ENCODE measurements around the gene CATSPER2. TPM values are rescaled to one million over a fixed set of nuclear protein-coding genes. Genes with fewer than 3 reads are reported as not detected.
"Not testable (repeated sequence)": the region's sequence is repeated elsewhere in the genome, so short reads cannot be mapped to it uniquely, and the experiment has no call there.

The CATSPER2 gene
- 6.6 to 11.2 TPM (median 7.8 TPM) in 3 replicates for total RNA-seq

DNA sequence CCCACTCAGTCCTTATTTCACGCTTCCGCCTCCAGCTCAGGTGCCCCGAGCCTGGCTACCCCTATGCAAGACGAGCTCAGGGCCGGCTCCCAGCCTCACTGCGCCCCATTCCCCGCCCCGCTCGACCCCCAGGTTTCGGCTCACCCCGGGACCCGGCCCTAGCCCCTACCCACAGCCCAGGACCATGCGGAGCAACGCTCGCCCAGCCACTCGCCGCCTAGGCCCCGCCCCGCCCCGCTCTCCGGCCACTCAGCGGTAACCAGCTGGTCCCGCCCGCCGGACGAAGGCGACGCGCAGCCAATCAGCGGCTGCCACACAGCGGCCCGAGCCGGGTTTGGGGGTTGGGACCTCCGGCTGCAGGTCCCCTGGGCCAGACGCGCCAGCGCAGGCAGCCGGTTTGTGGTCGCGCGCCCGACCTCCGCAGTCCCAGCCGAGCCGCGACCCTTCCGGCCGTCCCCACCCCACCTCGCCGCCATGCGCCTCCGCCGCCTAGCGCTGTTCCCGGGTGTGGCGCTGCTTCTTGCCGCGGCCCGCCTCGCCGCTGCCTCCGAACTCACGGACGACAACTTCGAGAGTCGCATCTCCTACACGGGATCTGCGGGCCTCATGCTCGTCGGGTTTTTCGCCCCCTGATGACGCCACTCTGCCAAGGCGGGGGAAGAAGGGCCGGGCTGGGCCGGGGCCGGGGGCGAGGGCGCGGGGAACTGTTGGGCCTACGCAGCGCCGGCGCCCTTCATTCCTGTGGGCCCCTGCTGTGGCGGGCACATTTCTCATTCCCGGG is at the start of gene CATSPER2:
Gene CATSPER2 (minus strand): TSS at position 196 of the 781 bp plus-strand sequence. CDS start 783 bp downstream, outside the sequence.
- H3K36me3 Mint-ChIP-seq, result peaks cover 22% of the 10 kb centered on the region
- peaks cover 5% of the 10 kb centered on the region for H3K9me3 Mint-ChIP-seq
- no peaks in the 10 kb centered on the region for H3K4me1 Mint-ChIP-seq
- no peak for DNase-seq (ENCODE audit: low spot score in 2 of 2, unreplicated experiment in 2 of 2)
- no peak within 1 kb of the TSS for H3K27ac Mint-ChIP-seq
- TF ChIP-seq, protein P1, sequence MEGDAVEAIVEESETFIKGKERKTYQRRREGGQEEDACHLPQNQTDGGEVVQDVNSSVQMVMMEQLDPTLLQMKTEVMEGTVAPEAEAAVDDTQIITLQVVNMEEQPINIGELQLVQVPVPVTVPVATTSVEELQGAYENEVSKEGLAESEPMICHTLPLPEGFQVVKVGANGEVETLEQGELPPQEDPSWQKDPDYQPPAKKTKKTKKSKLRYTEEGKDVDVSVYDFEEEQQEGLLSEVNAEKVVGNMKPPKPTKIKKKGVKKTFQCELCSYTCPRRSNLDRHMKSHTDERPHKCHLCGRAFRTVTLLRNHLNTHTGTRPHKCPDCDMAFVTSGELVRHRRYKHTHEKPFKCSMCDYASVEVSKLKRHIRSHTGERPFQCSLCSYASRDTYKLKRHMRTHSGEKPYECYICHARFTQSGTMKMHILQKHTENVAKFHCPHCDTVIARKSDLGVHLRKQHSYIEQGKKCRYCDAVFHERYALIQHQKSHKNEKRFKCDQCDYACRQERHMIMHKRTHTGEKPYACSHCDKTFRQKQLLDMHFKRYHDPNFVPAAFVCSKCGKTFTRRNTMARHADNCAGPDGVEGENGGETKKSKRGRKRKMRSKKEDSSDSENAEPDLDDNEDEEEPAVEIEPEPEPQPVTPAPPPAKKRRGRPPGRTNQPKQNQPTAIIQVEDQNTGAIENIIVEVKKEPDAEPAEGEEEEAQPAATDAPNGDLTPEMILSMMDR (IDR thresholded peaks at IDR 0.05; ENCODE audit: unreplicated experiment), result no peak
- H3K4me3 Mint-ChIP-seq, result no peak within 1 kb of the TSS
- no peaks in the 10 kb centered on the region for H3K27me3 Mint-ChIP-seq (ENCODE audit: low read depth)

DNA sequence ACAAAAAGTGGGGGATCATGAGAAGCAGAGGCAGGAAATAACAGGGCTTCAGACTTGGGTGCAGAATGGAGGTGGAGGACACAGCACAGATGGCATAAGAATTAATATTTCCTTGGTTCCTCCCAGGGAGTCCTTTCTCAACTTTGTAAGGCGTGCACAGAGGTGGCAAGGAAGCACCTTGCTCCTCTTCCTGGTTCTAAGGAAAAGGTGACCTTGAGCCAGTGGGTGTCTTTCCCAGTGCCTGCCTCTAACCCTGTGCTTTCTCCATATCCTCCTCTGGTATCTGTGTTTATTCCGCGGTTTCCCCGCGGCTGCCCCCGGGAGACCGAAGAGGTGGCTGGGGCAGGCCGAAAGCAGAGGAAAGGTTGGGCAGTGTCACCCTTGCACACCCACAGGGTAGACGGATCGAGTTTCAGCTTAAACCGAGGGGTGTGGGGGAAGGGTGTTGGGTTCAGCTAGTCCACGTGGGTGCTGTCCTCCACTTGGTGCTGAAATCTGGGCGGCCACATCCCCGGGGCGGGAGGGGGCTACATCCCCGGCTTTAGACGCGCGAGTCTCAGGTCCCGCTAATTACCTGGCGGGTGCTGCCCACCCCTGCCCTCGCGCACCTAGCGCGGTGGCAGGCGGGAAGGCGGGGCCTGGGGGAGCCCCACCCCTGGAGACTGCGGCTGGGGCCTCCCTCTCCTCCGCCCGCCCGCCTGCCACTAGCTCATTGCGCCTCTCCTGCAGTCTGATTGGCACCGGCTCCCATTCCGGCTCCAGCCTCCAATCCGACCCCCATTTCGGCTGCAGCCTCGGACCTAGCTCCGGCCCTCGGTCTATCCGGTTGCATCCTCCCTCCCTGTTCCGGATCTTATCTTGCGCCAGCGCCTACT is 44.7 kb upstream of the CATSPER2 start, which contains the start of gene CKMT1A:
Gene CKMT1A (plus strand): TSS at position 712 of the 875 bp plus-strand sequence. CDS start 192 bp downstream, outside the sequence.
- peaks cover 19% of the 10 kb centered on the region for H3K27me3 Mint-ChIP-seq (ENCODE audit: low read depth)
- H3K36me3 Mint-ChIP-seq; DNase-seq (ENCODE audit: low spot score in 2 of 2, unreplicated experiment in 2 of 2): not testable (repeated sequence)

DNA sequence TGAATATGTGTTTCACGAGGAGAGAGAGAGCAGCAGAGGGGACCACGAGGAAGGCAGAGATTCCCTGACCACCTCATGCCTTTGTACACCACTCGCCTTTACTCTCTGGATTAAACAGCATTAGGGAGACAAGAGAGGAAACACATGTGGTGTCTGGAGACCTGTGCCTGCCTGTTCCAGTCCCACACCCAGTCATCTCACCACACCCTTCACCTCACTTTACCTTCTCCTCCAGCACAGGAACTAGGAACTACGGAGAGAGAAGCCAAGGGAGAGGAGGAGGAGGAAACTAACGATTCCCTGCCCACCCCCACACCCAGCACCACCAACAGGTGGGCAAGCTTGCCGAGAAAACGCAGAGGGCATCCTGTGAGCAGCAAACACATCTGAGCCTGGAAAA is 44.0 kb upstream of the CATSPER2 start:
- not testable (repeated sequence) for H3K27ac Mint-ChIP-seq; H3K9me3 Mint-ChIP-seq; H3K36me3 Mint-ChIP-seq; H3K4me3 Mint-ChIP-seq; DNase-seq (ENCODE audit: low spot score in 2 of 2, unreplicated experiment in 2 of 2); H3K4me1 Mint-ChIP-seq
- peaks cover 14% of the 10 kb centered on the region for H3K27me3 Mint-ChIP-seq (ENCODE audit: low read depth)

More for the DNA sequence above, 44.7 kb upstream of the CATSPER2 start, which contains the start of gene CKMT1A:
- H3K4me1 Mint-ChIP-seq, H3K9me3 Mint-ChIP-seq, H3K4me3 Mint-ChIP-seq, H3K27ac Mint-ChIP-seq: not testable (repeated sequence)

DNA sequence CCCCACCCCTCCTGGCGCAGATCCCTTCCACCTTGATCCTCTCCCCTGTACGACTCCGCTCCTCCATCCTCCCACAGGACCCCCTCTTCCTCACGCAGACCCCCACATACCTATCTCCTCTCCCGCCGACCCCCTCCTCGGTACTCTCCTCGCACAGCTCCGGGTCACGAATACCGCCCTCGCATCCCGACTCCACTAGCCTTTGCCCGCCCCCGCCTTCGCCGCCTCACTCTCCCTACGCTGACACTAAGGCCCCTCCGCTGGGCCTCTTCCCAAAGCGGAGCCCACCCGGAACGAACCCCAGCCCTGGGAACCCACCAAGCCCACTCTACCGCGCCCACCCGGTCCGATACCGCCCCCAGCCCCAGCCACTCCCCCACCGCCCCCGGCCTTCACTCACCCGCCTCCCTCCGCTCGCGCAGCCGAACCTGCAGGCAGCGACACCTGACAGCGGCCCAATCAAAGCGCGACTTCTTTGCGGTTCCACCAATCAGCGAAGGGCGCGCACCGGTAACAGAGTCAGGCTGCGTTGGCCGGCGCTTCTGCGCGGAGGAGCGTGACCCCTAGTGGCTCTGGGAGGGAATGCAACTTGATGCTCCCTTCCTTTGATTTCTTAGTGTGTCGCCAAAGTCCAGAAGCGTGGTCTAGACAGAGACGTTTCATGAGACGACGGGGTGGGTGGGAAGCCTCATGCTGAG is 41.1 kb upstream of the CATSPER2 start:
- H3K27me3 Mint-ChIP-seq (ENCODE audit: low read depth); H3K36me3 Mint-ChIP-seq; H3K4me1 Mint-ChIP-seq; H3K9me3 Mint-ChIP-seq; H3K4me3 Mint-ChIP-seq; H3K27ac Mint-ChIP-seq; DNase-seq (ENCODE audit: low spot score in 2 of 2, unreplicated experiment in 2 of 2): not testable (repeated sequence)

DNA sequence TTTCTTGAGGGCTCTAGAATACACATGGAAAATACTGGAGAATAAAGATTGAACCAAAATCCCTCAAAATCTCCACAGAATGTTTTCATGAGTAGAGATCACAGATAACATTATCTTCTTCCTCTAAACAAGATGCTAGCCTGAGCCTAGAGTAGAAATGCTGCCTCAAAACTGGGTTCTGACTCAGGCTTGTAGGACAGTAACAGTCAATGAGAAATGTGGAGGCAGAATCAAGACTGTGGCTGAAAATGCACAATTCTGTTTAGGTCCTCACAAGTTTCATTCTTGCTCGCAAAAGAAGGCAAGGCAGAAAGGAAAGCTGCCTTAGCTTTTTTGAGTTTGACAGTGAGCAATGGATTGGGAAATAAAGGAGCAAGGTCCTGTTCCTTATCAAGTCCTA is 25.5 kb upstream of the CATSPER2 start:
- not testable (repeated sequence) for H3K9me3 Mint-ChIP-seq; H3K27ac Mint-ChIP-seq; H3K27me3 Mint-ChIP-seq (ENCODE audit: low read depth); DNase-seq (ENCODE audit: low spot score in 2 of 2, unreplicated experiment in 2 of 2); H3K4me3 Mint-ChIP-seq; H3K4me1 Mint-ChIP-seq; H3K36me3 Mint-ChIP-seq

DNA sequence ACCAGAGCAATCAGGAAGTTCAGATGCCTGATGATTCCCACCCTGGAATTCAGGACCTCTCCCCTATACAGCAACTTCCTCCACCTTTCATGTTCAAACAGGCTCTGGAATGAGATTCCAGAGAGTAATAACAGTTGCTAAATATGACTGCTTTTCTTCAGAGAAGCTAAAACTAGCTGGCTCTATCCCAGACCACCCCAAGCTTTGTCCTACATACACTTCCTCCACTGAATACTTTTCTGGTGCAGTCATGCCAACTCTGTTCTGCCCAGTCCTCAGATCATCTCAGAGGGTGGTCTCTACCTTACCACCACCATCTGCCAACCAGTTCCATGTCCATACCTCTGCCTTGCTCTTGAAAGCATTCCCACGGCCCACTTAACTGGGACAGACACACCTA is 17.5 kb upstream of the CATSPER2 start:
- DNase-seq (ENCODE audit: low spot score in 2 of 2, unreplicated experiment in 2 of 2); H3K4me3 Mint-ChIP-seq: not testable (repeated sequence)

DNA sequence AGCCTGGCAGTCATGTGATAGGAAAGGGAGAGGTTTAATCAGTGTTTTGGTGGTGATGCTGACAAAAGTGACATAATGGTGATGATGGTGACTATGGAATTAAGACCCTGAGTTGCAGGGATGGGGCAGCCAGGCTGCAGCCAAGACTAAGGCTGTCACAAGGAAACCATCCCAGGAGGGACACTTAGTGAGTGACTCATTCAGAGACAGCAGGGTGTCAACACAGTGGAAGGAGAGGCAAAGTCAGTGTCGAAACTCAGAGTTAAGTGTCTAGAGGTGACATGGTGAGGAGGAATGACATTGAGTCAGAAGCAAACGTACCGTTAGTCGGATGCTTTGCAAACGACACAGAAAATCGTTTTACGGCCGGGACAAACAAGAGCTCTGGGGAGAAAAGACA is 14.7 kb upstream of the CATSPER2 start:
- not testable (repeated sequence) for H3K27me3 Mint-ChIP-seq (ENCODE audit: low read depth); H3K9me3 Mint-ChIP-seq; H3K4me3 Mint-ChIP-seq; DNase-seq (ENCODE audit: low spot score in 2 of 2, unreplicated experiment in 2 of 2); H3K36me3 Mint-ChIP-seq; H3K27ac Mint-ChIP-seq; H3K4me1 Mint-ChIP-seq

More for the DNA sequence above, 17.5 kb upstream of the CATSPER2 start:
- not testable (repeated sequence) for H3K27me3 Mint-ChIP-seq (ENCODE audit: low read depth); H3K36me3 Mint-ChIP-seq; H3K4me1 Mint-ChIP-seq; H3K27ac Mint-ChIP-seq; H3K9me3 Mint-ChIP-seq

DNA sequence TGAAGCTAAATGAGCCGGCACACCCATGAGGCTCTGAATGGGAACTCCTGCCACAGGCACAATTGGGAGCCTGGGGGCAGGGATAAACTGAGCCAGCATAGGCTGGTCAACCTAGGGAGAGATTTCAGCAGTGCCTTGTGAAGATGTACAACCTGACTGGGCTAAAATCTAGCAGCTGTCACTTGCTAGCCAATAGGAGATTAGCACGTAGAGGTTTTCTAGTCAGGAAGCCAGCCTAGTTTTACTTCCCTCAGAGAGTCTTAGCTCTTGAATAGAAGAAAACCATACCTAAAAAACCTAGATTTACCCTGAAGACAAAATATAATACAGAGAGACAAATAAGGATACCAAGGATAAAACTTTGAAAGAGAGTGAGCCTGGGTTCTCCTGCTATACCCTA is 13.6 kb upstream of the CATSPER2 start:
- not testable (repeated sequence) for H3K36me3 Mint-ChIP-seq; H3K4me1 Mint-ChIP-seq; H3K9me3 Mint-ChIP-seq; DNase-seq (ENCODE audit: low spot score in 2 of 2, unreplicated experiment in 2 of 2); H3K27ac Mint-ChIP-seq; H3K4me3 Mint-ChIP-seq; H3K27me3 Mint-ChIP-seq (ENCODE audit: low read depth)

DNA sequence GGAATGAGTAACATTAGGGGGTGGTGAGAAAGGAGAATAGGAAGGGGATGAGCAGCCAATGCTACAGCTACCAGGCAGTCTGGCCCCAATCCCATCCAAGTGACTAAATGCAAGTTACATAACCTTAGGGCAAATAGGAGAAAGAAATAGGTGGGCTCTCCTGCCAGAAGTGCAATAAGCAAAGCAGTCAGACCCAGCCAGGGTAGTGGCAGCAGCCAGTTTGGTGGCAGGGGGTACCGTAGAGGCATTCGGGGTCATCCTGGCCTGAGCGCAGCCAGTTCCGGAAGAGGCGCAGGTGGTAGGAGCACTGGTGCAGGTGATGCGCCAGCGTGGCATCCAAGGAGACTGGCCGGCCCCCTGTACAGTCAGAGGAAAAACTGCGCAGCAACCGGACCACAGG is 11.1 kb upstream of the CATSPER2 start:
- H3K27ac Mint-ChIP-seq; H3K9me3 Mint-ChIP-seq; H3K27me3 Mint-ChIP-seq (ENCODE audit: low read depth); H3K4me3 Mint-ChIP-seq; DNase-seq (ENCODE audit: low spot score in 2 of 2, unreplicated experiment in 2 of 2); H3K4me1 Mint-ChIP-seq; H3K36me3 Mint-ChIP-seq: not testable (repeated sequence)

DNA sequence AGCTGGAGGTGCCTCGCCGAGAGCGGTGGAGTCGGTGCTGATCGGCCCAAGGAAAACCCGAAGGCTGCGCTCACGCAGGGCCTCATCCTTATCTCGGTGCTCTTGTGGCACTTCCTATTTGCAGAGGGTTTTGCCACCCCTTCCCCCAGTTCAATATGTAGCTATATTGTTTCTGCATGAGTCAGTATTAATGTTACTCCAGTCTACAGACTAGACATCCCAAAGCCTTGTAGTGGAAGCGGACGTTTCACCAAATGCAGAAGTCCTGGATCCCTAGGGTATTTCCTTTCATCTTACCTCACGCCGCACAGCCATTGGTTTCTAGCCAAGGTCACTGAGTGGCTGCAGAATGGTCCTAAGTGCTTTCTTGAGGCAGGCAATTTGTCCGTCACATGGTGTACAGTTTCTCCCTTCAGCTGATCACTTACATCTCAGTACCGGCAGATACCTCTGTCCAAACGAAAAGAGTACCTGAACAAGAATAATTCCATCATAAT is 834 bp upstream of the CATSPER2 start:
- not testable (repeated sequence) for H3K27ac Mint-ChIP-seq; DNase-seq (ENCODE audit: low spot score in 2 of 2, unreplicated experiment in 2 of 2); H3K4me3 Mint-ChIP-seq; H3K4me1 Mint-ChIP-seq; H3K27me3 Mint-ChIP-seq (ENCODE audit: low read depth); H3K9me3 Mint-ChIP-seq
- peaks cover 24% of the 10 kb centered on the region for H3K36me3 Mint-ChIP-seq

DNA sequence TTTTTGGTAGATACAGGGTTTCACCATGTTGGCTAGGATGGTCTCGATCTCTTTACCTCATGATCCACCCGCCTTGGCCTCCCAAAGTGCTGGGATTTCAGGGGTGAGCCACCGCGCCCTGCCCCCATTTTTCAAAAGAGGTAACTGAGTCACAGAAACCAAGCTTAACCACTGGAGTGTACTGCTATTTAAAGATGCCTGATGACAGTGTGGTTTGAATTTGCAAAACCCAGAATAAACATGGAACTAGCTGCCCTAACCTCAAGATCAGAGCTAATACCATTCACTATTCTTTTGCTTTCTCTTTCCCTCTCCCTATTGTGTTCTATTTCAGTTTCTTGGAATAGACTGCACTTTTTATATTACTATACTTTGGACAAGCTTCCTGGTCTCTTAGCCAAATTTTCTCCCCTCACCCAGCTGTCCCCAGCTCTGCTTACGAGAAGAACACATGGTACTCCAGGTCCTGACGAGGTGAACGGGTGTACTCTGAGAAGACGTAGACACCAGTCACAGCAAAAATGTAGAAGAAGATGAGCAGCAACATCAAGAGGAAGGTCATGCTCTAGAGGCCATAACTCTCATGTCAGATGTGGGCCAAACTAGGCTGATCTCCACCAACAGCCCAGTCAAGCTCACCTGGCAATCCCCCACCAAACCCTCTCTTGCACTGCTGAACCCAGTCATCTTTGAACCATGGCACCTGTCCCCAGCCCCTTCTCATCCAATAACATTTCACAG is 10.0 kb downstream of the CATSPER2 start:
- not testable (repeated sequence) for H3K4me1 Mint-ChIP-seq

DNA sequence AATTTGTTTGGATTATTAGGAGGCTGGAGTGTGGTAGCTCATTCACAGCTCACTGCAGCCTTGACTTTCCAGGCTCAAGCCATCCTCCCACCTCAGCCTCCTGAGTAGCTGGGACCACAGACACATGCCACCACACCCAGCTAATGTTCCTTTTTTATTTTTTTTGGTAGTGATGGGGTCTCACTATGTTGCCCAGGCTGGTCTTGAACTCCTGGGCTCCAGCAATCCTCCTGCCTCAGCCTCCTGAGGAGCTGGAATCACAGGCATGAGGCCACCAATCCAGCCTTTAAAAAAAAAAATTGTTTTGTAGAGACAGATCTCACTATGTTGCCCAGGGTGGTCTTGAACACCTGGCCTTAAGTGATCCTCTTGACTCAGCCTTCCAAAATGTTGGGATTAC is 21.7 kb downstream of the CATSPER2 start:
- H3K4me1 Mint-ChIP-seq; H3K36me3 Mint-ChIP-seq; H3K9me3 Mint-ChIP-seq; H3K4me3 Mint-ChIP-seq; H3K27me3 Mint-ChIP-seq (ENCODE audit: low read depth); DNase-seq (ENCODE audit: low spot score in 2 of 2, unreplicated experiment in 2 of 2); H3K27ac Mint-ChIP-seq: not testable (repeated sequence)

More for the DNA sequence above, 10.0 kb downstream of the CATSPER2 start:
- not testable (repeated sequence) for H3K27me3 Mint-ChIP-seq (ENCODE audit: low read depth); DNase-seq (ENCODE audit: low spot score in 2 of 2, unreplicated experiment in 2 of 2); H3K4me3 Mint-ChIP-seq; H3K36me3 Mint-ChIP-seq; H3K27ac Mint-ChIP-seq; H3K9me3 Mint-ChIP-seq
